Measurements from ENCODE around the gene ERCC8.
"Not testable (repeated sequence)": the region's sequence is repeated elsewhere in the genome, so short reads cannot be mapped to it uniquely, and the experiment has no call there.

The ERCC8 gene, protein sequence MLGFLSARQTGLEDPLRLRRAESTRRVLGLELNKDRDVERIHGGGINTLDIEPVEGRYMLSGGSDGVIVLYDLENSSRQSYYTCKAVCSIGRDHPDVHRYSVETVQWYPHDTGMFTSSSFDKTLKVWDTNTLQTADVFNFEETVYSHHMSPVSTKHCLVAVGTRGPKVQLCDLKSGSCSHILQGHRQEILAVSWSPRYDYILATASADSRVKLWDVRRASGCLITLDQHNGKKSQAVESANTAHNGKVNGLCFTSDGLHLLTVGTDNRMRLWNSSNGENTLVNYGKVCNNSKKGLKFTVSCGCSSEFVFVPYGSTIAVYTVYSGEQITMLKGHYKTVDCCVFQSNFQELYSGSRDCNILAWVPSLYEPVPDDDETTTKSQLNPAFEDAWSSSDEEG

DNA sequence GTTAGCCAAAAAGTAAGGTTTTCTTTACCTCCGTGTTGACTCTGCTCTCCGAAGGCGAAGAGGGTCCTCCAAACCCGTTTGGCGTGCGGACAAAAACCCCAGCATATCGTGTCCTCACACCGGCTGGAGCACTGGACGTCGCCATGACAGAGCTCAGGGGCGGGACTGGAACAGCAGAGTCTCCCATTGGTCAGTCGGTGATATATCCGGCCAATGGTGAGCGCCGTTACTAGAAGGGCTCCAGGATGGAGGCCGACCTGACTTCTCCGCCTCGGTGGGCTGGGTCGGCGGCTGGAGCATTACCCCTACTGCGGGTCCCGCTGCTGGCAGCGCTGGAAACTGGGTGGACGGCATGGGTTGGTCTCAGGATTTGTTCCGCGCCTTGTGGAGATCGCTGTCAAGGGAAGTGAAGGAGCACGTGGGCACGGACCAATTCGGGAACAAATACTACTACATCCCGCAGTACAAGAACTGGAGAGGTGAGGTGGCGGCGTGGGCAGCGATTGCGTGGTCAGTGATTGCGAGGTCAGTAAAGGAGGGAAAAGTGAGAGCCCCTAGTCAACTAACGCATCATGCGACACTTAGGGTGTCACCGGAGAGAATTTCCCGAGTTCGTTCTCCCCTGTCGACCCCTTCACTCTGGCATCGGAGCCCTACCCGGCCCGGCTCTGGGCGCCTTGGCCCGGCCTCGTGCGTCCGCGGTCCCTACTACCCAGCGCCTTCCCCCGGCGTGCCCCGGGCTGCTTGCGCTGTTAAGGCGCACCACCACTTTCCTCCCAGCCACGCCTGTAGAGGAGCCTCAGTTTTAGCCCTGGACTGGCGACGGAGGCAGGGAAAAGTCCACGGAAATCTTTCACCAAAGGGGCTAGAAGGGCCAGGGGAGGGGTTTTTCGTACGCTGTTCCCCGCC lies at the start of gene ERCC8, which contains the start of gene NDUFAF2:
Gene ERCC8, minus strand, starts transcription at position 167 of the 909 bp plus-strand sequence. Its CDS starts 62 bp downstream, at position 105.
Gene NDUFAF2, plus strand, starts transcription at position 302 of the 909 bp plus-strand sequence. Its CDS starts 51 bp downstream, at position 353.
- DNase-seq = peak; percentile 85

DNA sequence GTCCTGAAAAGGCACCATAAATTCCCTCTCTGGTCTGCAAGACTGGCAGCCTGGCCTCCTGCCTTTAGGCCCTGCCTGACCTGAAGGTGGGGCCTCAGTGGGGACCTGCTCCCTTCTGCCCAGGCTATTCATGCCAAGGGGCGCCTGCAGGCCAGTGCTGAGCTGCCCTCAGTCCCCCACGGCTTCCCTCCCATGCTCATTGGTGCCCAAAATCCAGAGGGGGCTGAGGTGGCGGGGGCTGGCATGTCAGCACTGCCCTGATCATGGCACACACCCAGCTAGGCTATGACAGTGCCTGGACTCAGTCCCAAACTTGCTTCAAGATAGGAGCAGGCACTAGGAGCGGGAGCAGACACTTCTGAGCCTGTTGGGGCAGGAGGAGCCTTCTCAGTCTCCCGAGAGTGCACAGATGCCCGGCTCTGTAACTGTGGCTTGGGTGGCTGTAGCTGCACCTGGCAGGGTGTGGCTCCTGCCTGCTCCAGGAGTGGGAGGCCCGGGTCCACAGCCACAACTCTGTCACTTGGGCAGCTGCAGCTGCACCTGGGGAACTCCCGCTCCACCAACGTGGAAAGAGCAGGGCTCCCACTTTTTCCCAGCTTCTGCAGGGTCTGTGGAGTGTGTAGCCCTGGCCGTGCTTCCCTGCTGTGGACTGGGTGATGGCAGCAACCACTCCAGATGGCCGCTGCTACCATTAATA lies 49.2 kb upstream of the ERCC8 start:
- DNase-seq = no peak

DNA sequence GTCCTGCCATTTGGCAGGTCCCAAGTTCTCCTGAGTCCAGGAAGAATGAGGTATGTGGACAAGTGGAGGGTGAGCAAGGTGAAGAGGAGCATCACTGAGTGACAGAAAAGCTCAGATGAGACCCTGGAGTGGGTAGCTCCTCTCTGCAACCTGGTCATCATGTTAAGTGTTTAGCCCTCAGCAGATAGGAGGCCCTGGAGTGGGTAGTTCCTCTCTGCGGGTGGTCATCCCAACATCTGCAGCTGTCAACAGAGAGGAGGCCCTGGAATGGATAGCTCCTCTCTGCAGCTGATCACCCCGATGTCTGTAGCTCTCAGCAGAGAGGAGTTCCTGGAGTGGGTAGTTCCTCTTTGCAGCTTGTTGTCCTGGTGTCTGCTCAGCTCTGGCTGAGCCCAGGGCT lies 48.6 kb upstream of the ERCC8 start:
- no peak for DNase-seq

DNA sequence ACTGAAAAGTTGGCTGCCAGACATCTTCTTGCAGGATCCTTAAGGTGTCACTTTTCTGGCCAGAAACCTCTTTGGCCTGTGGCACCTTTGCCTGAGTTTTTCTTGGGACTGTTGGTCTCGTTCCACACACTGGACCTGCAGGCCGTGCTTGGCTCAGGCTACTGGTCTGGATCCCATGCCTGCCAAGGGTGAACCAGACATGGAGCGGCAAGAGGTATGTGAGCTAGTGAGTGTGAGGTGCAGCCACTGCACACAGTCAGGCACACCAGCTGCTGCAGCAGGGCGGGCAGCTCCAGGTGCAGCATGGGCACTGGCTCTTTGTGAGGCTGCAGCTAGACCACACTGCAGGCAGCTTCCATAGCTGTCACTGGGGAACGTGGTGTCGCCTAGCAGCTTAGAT lies 48.0 kb upstream of the ERCC8 start:
- DNase-seq = no peak

DNA sequence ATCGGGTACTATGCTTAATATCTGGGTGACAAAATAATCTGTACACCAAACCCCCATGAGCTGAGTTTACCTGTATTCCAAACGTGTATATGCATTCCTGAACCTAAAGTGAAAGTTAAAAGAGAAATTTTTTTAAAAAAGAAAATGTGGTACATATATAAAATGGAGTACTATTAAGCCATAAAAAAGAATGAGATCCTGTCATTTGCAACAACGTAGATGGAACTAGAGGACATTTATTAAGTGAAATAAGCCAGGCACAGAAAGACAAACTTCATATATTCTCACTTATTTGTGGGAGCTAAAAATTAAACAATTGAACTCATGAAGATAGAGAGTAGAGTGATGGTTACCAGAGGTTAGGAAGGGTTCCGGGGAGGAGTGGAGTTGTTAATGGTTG lies 44.9 kb upstream of the ERCC8 start:
- DNase-seq = no peak

DNA sequence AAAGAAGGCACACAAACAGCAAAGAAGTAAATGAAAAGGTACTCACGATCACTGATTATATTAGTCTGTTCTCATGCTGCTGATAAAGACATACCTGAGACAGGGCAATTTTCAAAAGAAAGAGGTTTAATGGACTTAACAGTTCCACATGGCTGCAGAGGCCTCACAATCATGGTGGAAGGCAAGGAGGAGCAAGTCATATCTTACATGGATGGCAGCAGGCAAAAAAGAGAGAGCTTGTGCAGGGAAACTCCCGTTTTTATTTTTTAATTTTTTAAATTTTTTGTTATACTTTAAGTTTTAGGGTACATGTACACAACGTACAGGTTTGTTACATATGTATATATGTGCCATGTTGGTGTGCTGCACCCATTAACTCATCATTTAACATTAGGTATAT lies 37.3 kb upstream of the ERCC8 start:
- not testable (repeated sequence) for DNase-seq

DNA sequence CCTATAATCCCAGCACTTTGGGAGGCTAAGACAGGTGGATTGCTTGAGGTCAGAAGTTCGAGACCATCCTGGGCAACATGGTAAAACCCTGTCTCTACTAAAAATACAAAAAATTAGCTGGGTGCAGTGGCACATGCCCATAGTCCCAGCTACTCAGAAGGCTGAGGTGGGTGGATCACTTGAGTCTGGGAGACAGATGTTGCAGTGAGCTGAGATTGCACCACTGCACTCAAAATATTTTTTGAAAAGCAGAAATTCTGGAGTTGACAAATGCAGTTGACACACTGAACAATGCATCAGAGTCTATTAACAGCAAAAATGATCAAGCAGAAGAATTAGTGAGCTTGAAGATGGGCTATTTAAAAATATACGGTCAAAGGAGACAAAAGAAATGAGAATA lies 35.6 kb upstream of the ERCC8 start:
- DNase-seq = no peak

DNA sequence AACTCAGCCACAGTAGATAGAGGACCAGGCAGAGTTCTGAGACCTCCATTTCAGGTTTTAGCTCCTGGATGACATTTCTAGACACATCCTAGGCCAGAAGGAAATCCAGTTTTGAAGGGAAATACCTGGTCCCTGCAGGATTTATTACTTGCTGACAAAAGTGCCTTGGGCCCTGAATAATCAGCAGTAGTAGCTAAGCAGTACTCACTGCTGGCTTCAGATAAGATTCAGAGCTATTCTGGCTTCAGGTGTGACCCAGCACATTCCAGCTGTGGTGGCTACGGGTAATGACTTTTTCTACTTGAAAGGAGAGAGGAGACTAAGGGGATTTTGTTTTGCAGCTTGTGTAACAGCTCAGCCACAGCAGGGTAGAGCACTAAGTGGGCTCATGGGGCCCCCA lies 34.1 kb upstream of the ERCC8 start:
- no peak for DNase-seq

DNA sequence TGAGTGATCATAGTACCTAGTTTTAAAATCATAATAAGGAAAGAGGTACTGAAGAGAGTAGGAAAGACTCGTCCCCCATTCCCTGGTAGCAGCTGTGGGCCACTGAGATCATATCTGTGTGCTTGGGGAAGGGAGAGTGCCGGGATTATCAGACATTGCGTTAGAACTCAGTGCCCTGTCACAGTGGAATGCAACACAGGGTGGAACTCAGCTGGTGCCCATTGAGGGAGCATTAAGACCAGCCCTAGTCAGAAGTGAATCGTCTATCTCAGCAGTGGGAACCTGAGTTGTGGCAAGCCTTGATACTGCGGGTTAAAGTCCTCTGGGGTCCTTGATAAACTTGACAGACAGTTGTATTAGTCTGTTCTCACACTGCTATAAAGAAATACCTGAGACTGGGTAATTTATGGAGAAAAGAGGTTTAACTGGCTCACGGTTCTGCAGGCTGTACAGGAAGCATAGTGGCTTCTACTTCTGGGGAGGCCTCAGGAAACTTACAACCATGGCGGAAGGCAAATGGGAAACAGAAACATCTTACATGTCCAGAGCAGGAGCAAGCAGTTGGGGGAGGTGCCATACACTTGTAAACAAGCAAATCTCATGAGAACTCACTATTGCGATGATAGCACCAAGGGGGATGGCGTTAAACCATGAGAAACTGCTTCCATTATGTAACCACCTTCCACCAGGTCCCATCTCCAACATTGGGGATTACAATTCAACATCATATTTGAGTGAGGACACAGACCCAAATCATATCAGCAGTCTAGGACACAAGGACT lies 33.3 kb upstream of the ERCC8 start:
- DNase-seq = no peak

DNA sequence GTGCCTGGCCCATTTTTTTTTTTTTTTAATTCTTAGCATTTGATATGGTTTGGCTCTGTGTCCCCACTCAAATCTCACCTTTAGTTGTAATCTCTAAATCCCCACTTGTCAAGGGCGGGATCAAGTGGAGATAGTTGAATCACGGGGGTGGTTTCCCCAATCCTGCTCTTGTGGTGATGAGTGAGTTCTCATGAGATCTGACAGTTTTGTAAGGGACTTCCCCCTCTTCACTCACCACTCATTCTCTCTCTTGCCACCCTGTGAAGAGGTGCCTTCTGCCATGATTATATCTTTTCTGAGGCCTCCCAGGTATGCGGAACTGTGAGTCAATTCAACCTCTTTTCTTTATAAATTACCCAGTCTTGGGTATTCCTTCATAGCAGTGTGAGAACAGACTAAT lies 27.4 kb upstream of the ERCC8 start:
- DNase-seq = no peak

DNA sequence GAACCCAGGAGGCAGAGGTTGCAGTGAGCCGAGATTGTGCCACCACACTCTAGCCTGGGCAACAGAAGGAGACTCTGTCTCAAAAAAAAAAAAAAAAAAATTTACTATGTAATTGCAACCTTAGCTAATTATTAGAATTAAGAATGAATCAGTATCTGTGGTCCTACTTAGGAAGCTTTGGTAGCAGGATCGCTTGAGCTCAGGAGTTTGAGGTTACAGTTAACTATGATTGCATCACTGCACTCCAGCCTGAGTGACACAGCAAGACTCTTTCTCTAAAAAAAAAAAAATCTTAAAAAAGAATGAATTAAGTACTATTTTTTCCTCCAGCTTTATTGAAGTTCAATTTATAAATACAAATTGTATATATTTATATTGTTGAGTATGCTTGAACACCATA lies 16.8 kb upstream of the ERCC8 start:
- no peak for DNase-seq

DNA sequence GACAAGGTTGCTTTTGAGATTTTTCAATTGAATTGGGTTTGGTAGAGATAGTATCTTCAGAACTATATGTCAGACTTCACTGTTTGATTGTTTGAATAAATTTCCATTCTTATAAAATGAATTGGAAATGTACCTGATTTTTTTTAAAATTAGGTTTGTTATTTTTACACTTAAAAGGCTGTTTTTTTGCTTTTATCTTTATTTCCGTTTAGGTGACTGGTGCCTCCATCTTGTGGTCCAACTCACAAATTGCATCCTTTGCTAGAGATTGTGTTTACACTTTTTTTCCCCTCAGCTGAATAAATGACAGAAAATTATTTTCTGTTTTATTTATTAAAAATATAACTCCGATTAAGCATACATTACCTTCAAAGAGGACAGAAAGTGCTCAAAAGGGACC lies 15.7 kb upstream of the ERCC8 start:
- no peak for DNase-seq

DNA sequence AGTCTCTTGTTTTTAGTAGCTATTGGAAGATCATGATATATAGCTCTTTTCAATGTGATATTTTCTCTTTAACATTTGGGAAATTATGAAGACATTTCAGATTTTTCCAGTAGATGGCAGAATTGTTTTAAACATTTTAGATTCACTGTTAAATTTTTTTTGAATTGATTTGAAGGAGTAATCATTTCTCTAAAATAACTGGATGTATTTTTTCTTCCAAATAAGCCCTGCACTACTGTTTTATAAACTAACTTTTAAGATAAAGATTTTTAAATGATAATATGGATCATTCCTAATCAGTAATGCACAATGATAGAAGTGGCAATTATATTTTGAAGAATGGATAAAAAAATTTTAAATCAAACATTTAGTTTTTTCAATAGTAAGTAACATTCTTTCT lies 14.3 kb upstream of the ERCC8 start:
- DNase-seq = no peak

DNA sequence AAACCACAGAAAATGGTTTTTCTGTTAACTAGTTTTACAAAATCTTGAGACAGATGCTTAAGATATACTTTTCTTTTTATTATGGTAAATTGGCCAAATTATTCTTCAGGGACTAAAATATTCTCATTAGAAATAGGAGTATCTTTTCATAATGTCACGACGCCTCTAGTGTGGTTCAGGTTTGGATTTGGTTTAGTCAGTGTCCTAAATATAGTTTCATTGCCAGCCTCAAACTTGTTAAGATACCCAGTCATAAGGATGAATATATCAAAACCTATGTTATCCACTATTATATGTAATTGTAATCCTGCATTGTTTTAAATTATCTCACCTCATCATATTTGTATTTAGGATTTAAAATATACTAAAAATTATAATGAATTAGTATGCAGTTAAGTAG lies 13.8 kb upstream of the ERCC8 start:
- DNase-seq = no peak

DNA sequence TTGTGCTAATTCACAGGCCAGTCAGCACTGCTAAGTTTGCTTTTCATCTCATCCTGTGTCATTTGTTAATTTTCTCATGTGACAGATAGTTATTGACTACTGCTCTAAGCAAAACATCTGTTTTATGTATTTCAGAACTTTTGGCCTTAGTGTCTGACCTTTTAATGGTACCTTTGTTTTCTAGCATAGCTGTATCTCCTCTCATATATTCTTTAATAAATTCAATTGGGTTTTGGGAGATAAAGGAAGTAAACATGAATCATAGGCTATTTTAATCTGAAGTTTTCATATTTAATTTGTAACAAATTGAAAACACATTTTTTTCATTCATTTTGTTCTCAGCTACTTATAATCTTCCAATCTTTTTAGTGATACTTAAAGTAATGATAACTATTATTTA lies 13.2 kb upstream of the ERCC8 start:
- no peak for DNase-seq

DNA sequence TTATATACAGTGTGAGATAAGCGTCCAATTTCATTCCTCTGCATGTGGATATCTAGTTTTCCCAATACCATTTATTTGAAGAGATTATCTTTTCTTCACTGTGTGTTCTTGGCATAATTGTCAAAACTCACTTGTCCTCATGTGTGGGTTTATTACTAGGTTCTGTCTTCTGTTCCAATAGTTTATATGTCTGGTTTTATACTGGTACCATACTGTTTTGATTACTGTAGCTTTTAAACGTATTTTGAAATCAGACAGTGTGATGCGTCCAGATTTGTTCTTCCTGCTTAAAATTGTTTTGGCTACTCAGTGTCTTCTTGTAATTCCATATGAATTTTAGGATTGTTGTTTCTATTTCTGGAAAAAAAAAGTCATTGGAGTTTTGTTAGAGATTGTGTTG lies 10.4 kb upstream of the ERCC8 start:
- DNase-seq = no peak

DNA sequence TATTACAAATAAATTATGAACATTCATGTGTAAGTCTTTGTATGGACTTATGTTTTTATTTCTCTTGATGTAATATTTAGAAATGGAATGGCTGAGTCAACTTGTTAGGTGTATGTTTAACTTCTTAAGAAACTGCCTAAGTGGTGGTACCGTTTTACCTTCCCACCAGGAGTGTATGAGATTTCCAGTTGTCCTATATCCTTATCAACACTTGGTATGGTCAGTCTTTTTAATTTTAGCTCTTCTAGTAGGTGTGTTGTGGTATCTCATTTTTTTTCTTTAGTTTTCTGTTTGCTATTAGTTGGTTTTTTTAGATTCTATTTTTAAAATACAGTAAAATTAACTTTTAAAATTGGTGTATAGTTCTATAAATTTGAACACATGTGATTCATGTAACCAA lies 3.9 kb upstream of the ERCC8 start:
- no peak for DNase-seq

DNA sequence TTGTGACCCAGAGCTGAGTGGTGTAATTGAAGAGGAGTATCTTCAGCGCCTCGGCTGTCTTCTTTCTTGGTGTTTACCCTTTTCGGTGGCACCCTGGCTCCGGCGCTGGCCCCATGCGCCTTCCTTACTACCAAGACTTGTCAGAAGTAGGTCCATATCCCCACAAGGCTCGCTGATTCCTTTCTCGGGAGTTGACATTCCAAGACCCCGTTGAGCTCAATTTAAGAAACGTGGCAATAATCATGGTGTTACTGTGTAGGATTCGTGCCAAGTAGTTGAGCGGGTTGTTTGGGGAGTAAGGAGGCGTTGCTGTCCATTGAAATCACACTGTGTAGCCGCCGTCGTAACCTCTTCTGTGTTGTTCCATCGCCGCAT lies 930 bp upstream of the ERCC8 start:
- no peak for DNase-seq

DNA sequence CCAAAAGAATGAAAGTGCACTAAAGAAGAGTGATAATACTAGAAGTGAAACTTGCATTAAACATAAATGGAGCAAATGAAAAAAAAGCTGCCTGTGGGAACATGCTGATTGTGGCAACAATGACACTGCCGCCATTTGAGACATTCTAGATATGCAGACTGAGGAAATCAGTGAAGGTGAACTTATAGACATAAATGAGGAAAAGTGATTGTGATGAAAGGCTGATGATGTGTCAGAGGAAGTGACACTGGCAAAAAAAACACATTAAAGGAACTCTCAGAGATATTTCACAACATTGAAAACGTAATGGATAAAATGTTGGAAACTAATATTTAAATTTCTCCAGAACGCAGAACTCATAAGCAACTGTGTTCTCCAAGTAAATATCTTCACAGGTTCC lies 1.2 kb downstream of the ERCC8 start:
- no peak for DNase-seq

DNA sequence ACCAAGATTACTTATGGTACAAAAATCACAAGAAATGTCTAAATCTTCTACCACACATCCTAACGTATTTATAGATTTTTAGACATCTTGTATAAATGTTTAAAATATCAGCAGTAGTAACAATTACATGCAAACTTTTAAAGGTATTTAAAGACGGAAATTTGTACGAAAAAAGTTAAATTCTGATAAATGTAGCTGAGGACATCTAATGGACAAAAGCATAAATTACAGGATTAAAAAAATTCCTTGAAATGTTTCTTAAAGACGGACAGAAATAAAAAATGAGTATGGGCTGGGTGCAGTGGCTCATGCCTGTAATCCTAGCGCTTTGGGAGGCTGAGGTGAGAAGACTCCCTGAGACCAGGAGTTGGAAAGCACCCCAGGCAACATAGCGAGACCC lies 15.8 kb downstream of the ERCC8 start:
- no peak for DNase-seq

DNA sequence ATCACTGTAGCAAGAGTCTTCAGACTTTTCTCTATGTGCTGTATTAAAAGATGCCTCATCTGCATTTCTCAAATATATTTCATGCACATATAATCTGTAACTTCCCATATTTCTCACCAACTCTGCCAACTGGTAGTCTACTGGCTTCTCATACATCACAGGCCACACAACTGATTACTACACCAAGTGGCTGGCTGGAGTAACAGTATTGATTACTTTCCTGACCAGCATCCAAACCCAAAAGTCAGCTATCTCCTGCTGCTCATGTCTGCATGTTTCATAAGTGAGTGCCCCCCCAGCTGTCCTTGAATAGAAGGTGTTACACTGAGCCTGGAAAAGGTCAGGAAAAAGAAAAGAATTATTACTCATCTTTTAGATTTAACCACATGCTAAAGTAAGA lies 17.4 kb downstream of the ERCC8 start:
- DNase-seq = no peak

DNA sequence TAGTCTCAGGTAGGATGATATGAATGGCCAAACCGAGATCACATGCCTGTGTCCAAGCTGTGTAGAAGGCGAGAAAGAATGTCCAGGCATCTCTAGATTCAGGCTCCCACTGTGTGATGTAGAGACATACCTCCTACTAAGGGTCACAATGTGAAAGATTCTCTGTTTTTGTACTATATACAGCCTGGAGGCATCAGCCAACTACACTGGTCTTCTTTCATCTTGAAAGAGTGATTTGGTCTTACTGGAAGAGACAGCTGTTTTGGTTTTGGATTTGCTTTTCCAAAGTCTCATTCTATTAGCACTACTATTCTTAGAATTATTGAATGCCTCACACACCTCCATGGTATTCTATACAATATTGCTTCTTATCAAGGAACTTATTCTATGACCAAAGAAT lies 26.4 kb downstream of the ERCC8 start:
- DNase-seq = no peak

DNA sequence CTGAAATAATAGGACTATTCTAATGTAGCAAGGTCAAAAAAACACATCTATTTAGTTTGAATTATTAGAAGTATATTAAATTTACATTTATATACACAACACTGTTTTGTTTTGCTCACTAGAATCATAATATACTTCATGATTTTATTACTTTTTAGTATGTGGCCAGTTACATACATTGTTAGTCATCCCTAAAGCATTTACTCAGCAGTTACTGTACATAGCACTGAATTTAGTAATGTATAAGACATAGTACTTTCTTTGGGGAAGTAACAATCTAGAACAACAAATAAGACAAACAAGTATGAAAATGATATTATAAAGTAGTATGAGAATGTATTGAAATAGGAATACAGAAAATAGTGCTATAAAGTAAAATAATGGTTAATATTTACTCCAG lies 28.2 kb downstream of the ERCC8 start:
- no peak for DNase-seq

Data from activated CD8-positive, alpha-beta memory T cell treated with anti-CD3 and anti-CD28 coated beads, Interleukin-2, amount 50 U/mL, for 4 hours (primary cell).